Measurements from ENCODE around the gene HNRNPH1. TPM values are rescaled to one million over a fixed set of nuclear protein-coding genes. Genes with fewer than 3 reads are reported as not detected.

The HNRNPH1 gene
- total RNA-seq, 1 donor from 2014 or later, result 348 TPM

DNA sequence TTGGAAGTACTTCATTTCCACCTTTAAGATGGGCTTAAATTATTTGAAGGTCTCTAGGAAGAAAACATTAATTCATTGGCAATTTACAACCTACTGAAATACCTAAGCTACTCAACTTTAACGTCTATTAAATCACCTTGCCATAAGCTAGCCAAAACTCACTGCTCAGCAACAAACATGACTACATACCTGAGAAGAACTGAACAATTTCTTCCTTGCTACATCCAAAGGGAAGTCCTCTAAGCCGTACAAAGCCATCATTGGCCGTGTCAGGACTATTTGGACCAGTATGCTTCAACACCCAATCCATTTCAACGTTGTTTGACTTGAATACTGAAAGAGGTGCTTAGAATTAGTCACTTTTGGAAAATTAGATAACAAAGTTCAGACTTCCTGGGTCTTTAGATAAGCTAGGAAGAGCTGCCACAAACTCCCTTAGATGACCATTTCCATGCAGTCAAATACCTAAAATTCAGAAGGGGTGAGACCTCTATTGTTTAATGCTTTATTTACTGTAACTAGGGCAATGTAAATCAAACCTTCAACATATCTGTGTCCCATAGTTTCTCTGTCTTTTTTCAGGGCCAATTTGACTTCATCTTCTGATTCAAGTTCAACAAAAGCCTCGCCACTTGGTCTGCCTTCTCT is 2.6 kb downstream of the HNRNPH1 start:
- Mint-ChIP-seq H3K36me3 (ENCODE audit: low read depth) (peaks cover 54% of the 10 kb centered on the region), H3K9me3 (ENCODE audit: low read depth) (no peaks in the 10 kb centered on the region), H3K4me1 (ENCODE audit: low read depth) (peaks cover 66% of the 10 kb centered on the region), H3K4me3 (ENCODE audit: unreplicated experiment) (peak overlapping the region; percentile 96), H3K27ac (ENCODE audit: unreplicated experiment) (peak overlapping the region; percentile 88), H3K27me3 (ENCODE audit: low read depth) (no peaks in the 10 kb centered on the region)
- DNase-seq (ENCODE audit: low spot score), result no peak
- TF ChIP-seq CTCF (IDR thresholded peaks at IDR 0.05), result no peak

- no peak for TF ChIP-seq CTCF (IDR thresholded peaks at IDR 0.05)
- H3K4me1 Mint-ChIP-seq (ENCODE audit: low read depth), result peaks cover 66% of the 10 kb centered on the region
- H3K4me3 Mint-ChIP-seq (ENCODE audit: unreplicated experiment), result peak overlapping the region; percentile 96
- no peaks in the 10 kb centered on the region for H3K9me3 Mint-ChIP-seq (ENCODE audit: low read depth)
- DNase-seq (ENCODE audit: low spot score), result no peak
- H3K27ac Mint-ChIP-seq (ENCODE audit: unreplicated experiment), result peak overlapping the region; percentile 88
- peaks cover 58% of the 10 kb centered on the region for H3K36me3 Mint-ChIP-seq (ENCODE audit: low read depth)
- no peaks in the 10 kb centered on the region for H3K27me3 Mint-ChIP-seq (ENCODE audit: low read depth)
These were observed 3.2 kb downstream of the HNRNPH1 start for GRCh38 chr5:179620293-179620692.

GRCh38 chr5:179619776-179620175 is 3.7 kb downstream of the HNRNPH1 start:
- H3K27me3 Mint-ChIP-seq (ENCODE audit: low read depth), result no peaks in the 10 kb centered on the region
- H3K27ac Mint-ChIP-seq (ENCODE audit: unreplicated experiment), result peak overlapping the region; percentile 88
- H3K9me3 Mint-ChIP-seq (ENCODE audit: low read depth), result no peaks in the 10 kb centered on the region
- DNase-seq (ENCODE audit: low spot score), result no peak
- H3K4me3 Mint-ChIP-seq (ENCODE audit: unreplicated experiment), result peak overlapping the region; percentile 96
- no peak for TF ChIP-seq CTCF (IDR thresholded peaks at IDR 0.05)
- peaks cover 64% of the 10 kb centered on the region for H3K4me1 Mint-ChIP-seq (ENCODE audit: low read depth)
- H3K36me3 Mint-ChIP-seq (ENCODE audit: low read depth), result peaks cover 60% of the 10 kb centered on the region

GRCh38 chr5:179618923-179619554 is 4.4 kb downstream of the HNRNPH1 start:
- H3K4me1 Mint-ChIP-seq (ENCODE audit: low read depth), result peaks cover 59% of the 10 kb centered on the region
- no peaks in the 10 kb centered on the region for H3K27me3 Mint-ChIP-seq (ENCODE audit: low read depth)
- no peak for TF ChIP-seq CTCF (IDR thresholded peaks at IDR 0.05)
- H3K9me3 Mint-ChIP-seq (ENCODE audit: low read depth), result no peaks in the 10 kb centered on the region
- DNase-seq (ENCODE audit: low spot score), result no peak
- peaks cover 66% of the 10 kb centered on the region for H3K36me3 Mint-ChIP-seq (ENCODE audit: low read depth)
- H3K27ac Mint-ChIP-seq (ENCODE audit: unreplicated experiment), result peak overlapping the region; percentile 85
- peak overlapping the region; percentile 96 for H3K4me3 Mint-ChIP-seq (ENCODE audit: unreplicated experiment)

- no peaks in the 10 kb centered on the region for H3K27me3 Mint-ChIP-seq (ENCODE audit: low read depth)
- H3K9me3 Mint-ChIP-seq (ENCODE audit: low read depth), result no peaks in the 10 kb centered on the region
- H3K4me3 Mint-ChIP-seq (ENCODE audit: unreplicated experiment), result peak overlapping the region; percentile 17
- TF ChIP-seq CTCF (IDR thresholded peaks at IDR 0.05), result no peak
- no peak for DNase-seq (ENCODE audit: low spot score)
- H3K4me1 Mint-ChIP-seq (ENCODE audit: low read depth), result peaks cover 67% of the 10 kb centered on the region
- peak overlapping the region; percentile 79 for H3K27ac Mint-ChIP-seq (ENCODE audit: unreplicated experiment)
- H3K36me3 Mint-ChIP-seq (ENCODE audit: low read depth), result peaks cover 74% of the 10 kb centered on the region
These were observed 5.5 kb downstream of the HNRNPH1 start for GRCh38 chr5:179617930-179618329.
